NCI-H2196 (cell line): ENCODE data around the gene RSAD1.

Experiments used
- DNase-seq: peaks from one replicate; lab custom pipeline; 2025; ENCODE audit not compliant: unreplicated experiment; lab: John Stamatoyannopoulos, UW

Gene RSAD1

GRCh38 chr17:50478391-50479381, at the start of gene RSAD1:
RSAD1 (plus strand) TSS chr17:50478860; CDS start chr17:50478885, 25 bp downstream.
- DNase-seq: peak; percentile 95

GRCh38 chr17:50429793-50430192, 48.9 kb upstream of the RSAD1 start:
- DNase-seq: no peak

DNA sequence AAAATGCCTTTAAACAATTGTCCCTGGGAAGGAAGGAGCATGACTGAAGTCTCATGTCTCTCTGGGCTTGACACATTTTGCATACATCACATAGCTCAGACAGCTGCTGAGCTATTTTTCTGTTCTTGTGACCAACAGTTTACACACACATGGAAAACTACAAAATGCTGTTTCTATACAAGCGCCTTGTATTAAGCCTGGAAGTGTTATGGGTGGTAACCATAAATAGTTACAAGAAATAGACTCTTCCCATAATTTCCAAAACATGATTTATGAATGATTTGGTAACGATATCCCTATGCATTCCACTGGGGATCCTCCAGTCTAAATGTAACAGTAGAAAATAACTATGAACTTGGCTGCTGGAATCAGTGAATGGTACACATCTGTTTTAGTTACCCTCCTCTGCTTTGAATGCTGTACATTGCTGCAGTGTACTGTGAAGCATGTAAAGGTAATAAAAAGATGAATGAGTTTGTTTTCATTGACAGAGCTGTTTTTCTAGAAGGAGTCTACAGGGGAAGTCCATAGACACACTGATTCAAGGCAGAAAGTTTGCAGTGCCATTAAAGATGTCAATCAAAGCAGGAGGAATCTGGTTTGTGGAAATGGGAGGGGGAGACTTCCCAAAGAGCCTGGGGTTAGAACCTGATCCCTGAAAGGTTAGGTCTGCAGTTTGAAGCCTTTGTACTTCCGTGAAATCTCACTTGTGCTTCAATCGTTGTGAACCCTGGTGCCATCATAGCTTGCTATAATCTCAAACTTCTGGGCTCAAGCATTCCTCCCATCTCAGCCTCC, 47.6 kb upstream of the RSAD1 start:
- DNase-seq: no peak

GRCh38 chr17:50432125-50432762, 46.4 kb upstream of the RSAD1 start:
- DNase-seq: no peak

DNA sequence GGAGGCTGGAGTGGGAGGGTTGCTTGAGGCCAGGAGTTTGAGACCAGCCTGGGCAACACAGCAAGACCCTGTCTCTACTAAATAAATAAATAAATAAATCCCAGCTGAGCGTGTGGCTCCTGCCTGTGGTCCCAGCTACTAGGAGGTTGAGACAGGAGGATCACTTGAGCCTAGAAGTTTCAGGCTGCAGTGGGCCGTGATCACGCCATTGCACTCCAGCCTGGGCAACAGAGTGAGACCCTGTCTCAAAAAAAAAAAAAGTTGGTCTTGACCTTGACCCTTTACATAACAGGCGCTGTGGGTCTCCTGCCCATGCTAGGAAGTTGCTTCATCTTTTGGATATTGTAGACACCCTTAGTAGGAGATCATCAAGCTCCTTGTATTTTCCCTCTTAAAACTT, 41.3 kb upstream of the RSAD1 start:
- DNase-seq: no peak

GRCh38 chr17:50439008-50439407, 39.7 kb upstream of the RSAD1 start:
- no peak for DNase-seq

DNA sequence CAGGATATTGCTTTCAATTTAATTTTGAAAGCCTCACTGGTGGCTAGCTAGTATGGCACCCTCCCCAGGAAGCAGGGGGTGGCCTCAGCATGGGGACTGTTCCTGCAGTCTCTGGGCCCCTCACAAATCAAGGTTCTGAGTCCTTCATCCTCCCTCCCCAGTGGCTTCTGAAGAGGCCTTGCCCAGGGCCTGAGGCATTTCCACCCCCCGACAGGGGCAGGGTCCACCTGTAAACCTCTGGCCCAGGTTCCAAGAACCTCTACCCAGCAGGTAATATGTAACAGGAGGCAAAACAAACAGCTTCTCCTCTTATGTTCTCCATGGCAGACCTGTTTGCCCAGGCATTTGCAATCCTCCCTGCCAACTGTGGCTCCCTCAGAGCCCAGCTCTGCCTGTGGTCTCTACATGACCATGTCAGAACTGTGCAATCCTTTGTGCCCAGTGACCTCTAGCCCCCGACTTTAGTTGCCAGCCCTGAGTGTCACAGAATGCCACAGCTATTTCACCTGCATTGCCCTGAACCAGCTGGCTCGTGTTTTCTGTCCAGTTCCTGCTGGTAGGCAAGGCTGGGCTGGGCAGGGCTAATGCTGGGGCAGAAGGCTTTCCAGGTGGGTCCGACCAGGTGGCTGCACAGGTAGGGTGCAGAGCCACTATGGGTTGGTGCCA, 38.4 kb upstream of the RSAD1 start:
- peak; percentile 87 for DNase-seq

DNA sequence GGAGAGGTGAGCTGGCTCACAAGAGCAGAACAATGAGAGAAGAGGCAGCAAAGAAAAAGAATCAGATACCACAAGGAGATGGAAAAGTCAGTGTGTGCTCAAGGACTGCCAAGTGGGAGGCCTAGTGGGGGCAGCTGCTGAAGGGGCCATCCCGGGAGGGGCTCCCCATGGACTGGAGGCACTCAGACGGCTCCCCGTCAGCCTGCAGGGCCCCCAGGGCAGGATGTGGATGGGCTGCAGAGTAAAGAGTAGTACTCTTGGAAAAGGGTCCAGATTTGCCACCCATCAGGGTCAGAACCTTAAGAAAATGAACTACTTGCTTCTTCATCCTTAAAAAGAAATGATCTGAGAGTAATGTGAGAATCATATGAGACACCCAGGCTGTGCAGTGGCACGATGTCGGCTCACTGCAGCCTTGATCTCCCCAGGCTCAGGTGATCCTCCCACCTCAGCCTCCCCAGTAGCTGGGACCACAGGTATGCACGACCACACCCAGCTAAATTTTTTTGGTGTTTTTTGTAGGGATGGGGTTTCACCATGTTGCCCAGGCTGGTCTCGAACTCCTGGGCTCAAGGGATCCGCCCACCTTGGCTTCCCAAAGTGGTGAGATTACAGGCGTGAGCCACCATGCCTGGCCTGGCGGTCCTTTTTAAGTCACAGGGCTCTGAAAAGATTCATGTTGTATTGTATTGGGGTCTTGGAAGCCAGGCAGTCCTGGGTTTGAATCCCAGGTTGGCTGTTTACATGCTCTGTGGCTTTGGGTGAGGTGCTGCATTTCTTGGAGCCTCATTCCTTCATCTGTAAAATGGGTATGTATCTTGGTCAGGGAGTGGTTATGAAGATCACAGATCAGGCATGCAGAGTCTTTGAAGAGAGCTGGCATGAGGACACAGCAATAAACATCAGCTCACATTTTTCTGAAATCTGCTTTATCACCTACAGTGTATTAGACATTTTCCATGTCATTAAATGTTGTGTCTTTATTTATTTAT, 37.5 kb upstream of the RSAD1 start:
- DNase-seq: no peak

DNA sequence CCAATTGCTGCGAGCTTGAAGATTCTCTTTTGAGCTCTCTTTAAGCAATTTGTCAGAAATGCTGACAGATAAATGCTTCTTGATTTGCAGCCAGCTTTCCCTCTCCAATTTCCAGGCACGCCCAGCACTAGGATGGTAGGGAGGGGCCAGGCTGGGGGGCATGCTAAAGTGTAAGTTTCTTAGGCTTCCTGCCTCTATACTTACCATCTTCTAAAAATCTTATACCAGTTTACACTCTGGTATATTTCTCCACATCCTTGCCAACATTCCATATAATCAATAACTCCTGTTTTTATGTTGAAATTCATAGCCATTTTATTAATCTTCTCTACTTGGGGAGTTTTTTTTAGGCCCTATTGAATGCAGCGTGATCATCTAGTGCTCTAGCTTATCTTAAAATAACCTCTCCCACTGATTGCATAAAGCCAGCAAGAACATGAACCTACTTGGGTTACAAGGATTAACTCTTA, 35.1 kb upstream of the RSAD1 start:
- no peak for DNase-seq

DNA sequence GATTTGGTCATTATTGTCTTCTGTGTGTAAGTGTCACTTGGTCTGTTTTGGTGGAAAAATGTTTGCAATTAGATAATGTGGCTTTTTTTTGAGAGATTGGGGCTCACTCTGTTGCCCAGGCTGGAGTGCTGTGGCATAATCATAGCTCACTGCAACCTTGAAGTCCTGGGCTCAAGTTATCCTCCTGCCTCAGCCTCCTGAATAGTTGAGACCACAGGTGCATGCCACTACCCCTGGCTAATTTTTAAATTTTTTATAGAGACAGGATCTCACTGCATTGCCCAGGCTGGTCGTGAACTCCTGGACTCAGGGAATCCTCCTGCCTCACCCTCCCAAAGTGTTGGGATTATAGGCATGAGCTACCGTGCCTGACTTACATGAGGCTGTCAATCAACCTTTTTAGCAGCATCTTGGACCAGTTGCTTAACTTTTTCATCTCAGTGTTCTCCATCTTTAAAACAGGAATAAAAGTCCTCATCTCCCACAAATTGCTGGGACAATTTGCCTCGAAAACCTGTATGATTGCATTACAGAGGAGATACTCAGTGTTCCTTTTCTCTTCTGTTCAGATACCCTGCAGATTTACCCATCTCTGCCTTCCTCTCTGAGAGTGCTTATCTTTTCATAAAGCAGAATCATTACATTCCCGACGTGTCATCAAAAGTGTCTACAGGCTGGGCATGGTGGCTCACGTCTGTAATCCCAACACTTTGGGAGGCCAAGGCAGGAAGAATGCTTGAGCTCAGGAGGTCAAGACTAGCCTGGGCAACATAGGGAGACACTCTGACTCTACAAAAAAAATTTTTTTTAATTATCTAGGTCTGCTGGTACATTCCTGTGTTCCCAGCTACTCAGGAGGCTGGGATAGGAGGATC, 33.6 kb upstream of the RSAD1 start:
- DNase-seq: no peak

GRCh38 chr17:50445730-50446325, 32.8 kb upstream of the RSAD1 start:
- no peak for DNase-seq

DNA sequence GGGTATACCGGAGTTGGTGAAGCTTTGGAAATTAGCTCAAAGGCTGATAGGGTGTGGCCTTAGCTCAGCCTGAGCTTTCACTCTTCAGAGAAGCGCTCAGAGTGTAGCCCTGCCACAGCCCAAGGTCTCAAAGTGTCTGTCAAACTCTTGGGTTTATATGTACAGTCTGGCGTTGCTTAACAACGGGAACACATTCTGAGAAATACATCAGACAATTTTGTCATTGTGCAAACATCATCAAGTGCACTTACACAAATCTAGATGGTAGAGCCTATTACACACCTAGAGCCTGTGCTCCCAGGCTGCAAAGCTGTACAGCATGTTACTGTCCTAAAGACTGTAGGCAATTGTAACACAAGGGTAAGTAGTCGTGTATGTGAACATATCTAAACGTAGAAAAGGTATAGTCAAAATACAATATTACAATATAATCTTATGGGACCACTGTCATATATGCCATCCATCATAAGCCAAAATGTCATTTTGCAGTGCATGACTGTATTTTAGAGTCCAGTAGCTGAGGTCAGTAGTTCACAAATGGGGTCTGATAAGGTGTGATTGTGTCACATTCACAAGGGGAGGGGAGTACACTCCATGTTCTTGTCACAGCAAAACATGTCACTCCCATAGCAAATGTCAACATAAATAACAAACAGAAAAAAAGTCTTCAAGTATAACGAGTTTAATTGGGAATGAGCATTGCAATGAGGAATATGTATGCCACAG, 30.6 kb upstream of the RSAD1 start:
- peak; percentile 62 for DNase-seq

- DNase-seq: no peak
Measured at GRCh38 chr17:50448643-50449042, 30.0 kb upstream of the RSAD1 start.

DNA sequence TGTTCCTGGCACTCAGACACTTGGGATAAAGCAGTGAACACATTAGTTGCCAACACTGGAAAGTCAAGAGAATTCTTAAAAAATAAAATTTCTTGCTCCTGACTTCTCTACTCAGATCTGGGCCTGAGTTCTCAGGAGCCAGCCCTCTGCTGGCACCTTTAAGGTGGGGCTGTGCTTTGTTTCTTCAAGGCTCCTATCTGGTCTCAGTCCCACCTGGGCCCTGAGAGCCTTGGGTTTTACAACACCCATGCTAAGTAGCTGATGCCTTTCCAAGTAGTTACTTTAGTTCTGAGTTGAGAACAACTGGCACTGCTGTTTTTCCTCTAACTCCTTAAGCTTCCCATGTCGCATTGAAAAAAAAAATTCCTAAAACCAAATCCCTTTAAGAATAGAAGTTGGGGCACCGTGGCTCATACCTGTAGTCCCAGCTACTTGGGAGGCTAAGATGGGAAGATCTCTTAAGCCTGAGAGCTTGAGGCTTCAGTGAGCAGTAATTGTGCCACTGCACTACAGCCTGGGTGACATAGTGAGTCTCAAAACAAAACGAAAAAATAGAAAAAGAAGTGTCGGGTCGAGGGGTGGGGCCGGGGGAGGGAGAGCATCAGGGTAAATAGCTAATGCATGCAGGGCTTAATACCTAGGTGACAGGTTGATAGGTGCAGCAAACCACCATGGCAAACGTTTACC, 26.6 kb upstream of the RSAD1 start:
- no peak for DNase-seq

- DNase-seq: no peak
Measured at GRCh38 chr17:50452630-50453300, 25.9 kb upstream of the RSAD1 start.

DNA sequence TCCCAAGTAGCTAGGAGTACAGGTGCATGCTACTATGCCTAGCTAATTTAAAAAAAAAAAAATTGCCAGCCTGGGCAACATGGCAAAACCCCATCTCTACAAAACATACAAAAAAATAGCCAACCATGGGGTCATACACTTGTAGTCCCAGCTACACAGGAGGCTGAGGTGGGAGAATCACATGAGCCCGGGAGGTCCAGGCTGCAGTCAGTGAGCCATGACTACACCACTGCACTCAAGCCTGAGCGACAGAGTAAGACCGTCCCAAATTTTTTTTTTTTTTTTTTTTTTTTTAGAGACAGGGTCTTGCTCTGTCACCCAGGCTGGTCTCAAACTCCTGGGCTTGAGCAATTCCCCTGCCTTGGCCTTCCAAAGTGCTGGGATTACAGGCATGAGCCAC, 24.8 kb upstream of the RSAD1 start:
- DNase-seq: no peak
